ENCODE data around the gene UBL3. TPM values are rescaled to one million over a fixed set of nuclear protein-coding genes. Genes with fewer than 3 reads are reported as not detected.

UBL3 gene
- total RNA-seq, 1 experiment from 2014 or later = 19.0 TPM

GRCh38 chr13:29767006-29767405 is 83.4 kb downstream of the UBL3 start:
- DNase-seq = no peak
- Histone ChIP-seq H3T11ph (ENCODE audit: low read length) (no peak overlapping the region), H4K91ac (ENCODE audit: insufficient read length, low read depth, low read length) (no peak overlapping the region), H2AK5ac (ENCODE audit: insufficient read length, low read length) (no peak overlapping the region), H3K4me1 (ENCODE audit: insufficient read depth, low read length) (no peaks in the 10 kb centered on the region), H3K79me2 (ENCODE audit: insufficient read depth, low read length) (no peaks in the 10 kb centered on the region), H3K9ac (ENCODE audit: extremely low read depth, insufficient read length, low read length) (no peak overlapping the region), H3K27me3 (ENCODE audit: insufficient read depth, low read length) (no peaks in the 10 kb centered on the region), H2BK15ac (ENCODE audit: low read depth, low read length) (no peak overlapping the region), H3K27ac (ENCODE audit: insufficient read length, low read depth, low read length) (no peak overlapping the region), H3K23me2 (ENCODE audit: insufficient read length, low read depth, low read length, poor library complexity, severe bottlenecking) (no peaks in the 10 kb centered on the region), H2BK12ac (ENCODE audit: insufficient read length, low read depth, low read length) (no peak overlapping the region), H4K20me1 (ENCODE audit: control insufficient read depth, insufficient read depth, insufficient read length) (no peaks in the 10 kb centered on the region), H4K5ac (ENCODE audit: insufficient read length, low read depth, low read length) (no peak overlapping the region), H3K56ac (ENCODE audit: insufficient read length, low read depth, low read length) (no peak overlapping the region), H3K14ac (ENCODE audit: insufficient read depth, low read length) (no peak overlapping the region), H3K23ac (ENCODE audit: insufficient read length, low read depth, low read length) (no peak overlapping the region), H2BK20ac (ENCODE audit: low read depth, low read length, poor library complexity, severe bottlenecking) (no peak overlapping the region), H3K79me1 (ENCODE audit: insufficient read depth, low read depth, low read length, poor library complexity, severe bottlenecking) (no peaks in the 10 kb centered on the region), H3K18ac (ENCODE audit: insufficient read length, low read depth, low read length) (no peak overlapping the region), H3K9me3 (ENCODE audit: control insufficient read depth, low read depth, low read length) (no peaks in the 10 kb centered on the region), H3K4me2 (ENCODE audit: insufficient read depth, insufficient read length, low read length) (no peak overlapping the region), H2AFZ (ENCODE audit: low read length) (no peak overlapping the region), H2BK5ac (ENCODE audit: insufficient read length, low read length) (no peak overlapping the region), H3K4ac (ENCODE audit: low read depth, low read length) (no peak overlapping the region), H2BK120ac (ENCODE audit: low read depth, low read length, poor library complexity, severe bottlenecking) (no peak overlapping the region), H4K8ac (replicated peaks; ENCODE audit: insufficient read length, low read depth, low read length) (no peak overlapping the region)
- H3K9me3 Mint-ChIP-seq = no peaks in the 10 kb centered on the region
- WGBS (ENCODE audit: extremely low coverage, insufficient read length, low lambda C conversion rate) = no CpG with 5 or more reads among the region's 5 CpGs
- H3K4me3 Mint-ChIP-seq = no peak overlapping the region
- H3K27ac Mint-ChIP-seq = peak overlapping the region in 2 of 3 experiments; percentile 11 to 58; a peak in 2 of 7 replicates
- H3K4me1 Mint-ChIP-seq = peaks cover 8 to 16% of the 10 kb centered on the region in 2 experiments
- H3K36me3 Mint-ChIP-seq (ENCODE audit: insufficient read depth in 1 of 3, low read depth in 3 of 3) = peaks cover 0 to 7% (median 6%) of the 10 kb centered on the region in 3 experiments; a peak in 3 of 7 replicates
- H3K27me3 Mint-ChIP-seq (ENCODE audit: low read depth) = no peaks in the 10 kb centered on the region
- TF ChIP-seq CTCF (conservative IDR thresholded peaks at IDR 0.05) = no peak
